ENCODE data around the gene E2F4. TPM values are rescaled to one million over a fixed set of nuclear protein-coding genes. Genes with fewer than 3 reads are reported as not detected.

The E2F4 gene
- total RNA-seq, 8 experiments from 2014 or later = 27.7 to 83.7 (median 48.5) TPM

Other genes starting within 250 kb of the E2F4 start
- gene CES3, start 230.9 kb upstream of the E2F4 start, total RNA-seq = 1 to 10 TPM in 2 of 8 experiments, under 1 TPM in 6; 0.09 to 1.9 (median 0.53) TPM
- 10 to 100 TPM in 3 of 8 experiments, 1 to 10 TPM in 4, under 1 TPM in 1; 0.96 to 27.4 (median 7.1) TPM for gene CES4A, start 203.6 kb upstream of the E2F4 start, total RNA-seq
- gene CBFB, start 163.0 kb upstream of the E2F4 start, total RNA-seq = 10 to 100 TPM; 20.1 to 77.7 (median 33.0) TPM
- 10 to 100 TPM; 10.4 to 18.8 (median 14.9) TPM for gene PHAF1, start 82.2 kb upstream of the E2F4 start, total RNA-seq
- gene B3GNT9, start 41.2 kb upstream of the E2F4 start, total RNA-seq = 10 to 100 TPM in 2 of 8 experiments, 1 to 10 TPM in 4, under 1 TPM in 2; 0.54 to 20.9 (median 4.3) TPM
- gene TRADD, start 32.2 kb upstream of the E2F4 start, total RNA-seq = 10 to 100 TPM in 3 of 8 experiments, 1 to 10 TPM in 4, under 1 TPM in 1; 0.42 to 18.0 (median 6.6) TPM
- 10 to 100 TPM in 3 of 8 experiments, 1 to 10 TPM in 5; 1.0 to 44.5 (median 9.0) TPM for gene FBXL8, start 32.2 kb upstream of the E2F4 start, total RNA-seq
- gene HSF4, start 27.4 kb upstream of the E2F4 start, total RNA-seq = 10 to 100 TPM in 7 of 8 experiments, 1 to 10 TPM in 1; 4.6 to 33.1 (median 18.4) TPM
- 10 to 100 TPM in 7 of 8 experiments, 1 to 10 TPM in 1; 7.3 to 28.0 (median 15.3) TPM for gene NOL3, start 21.6 kb upstream of the E2F4 start, total RNA-seq
- gene MATCAP1, start 8.2 kb upstream of the E2F4 start, total RNA-seq = 10 to 100 TPM; 13.9 to 93.4 (median 55.0) TPM
- gene EXOC3L1, start 2.0 kb upstream of the E2F4 start, total RNA-seq = 1 to 10 TPM in 4 of 8 experiments, under 1 TPM in 4; 0.29 to 3.6 (median 0.98) TPM
- 1 to 10 TPM in 5 of 8 experiments, under 1 TPM in 3; 0.43 to 2.8 (median 1.2) TPM for gene ELMO3, start 7.0 kb downstream of the E2F4 start, total RNA-seq
- 10 to 100 TPM; 39.4 to 83.1 (median 58.0) TPM for gene TMEM208, start 35.0 kb downstream of the E2F4 start, total RNA-seq
- 10 to 100 TPM in 7 of 8 experiments, 1 to 10 TPM in 1; 5.5 to 26.8 (median 12.1) TPM for gene FHOD1, start 55.3 kb downstream of the E2F4 start, total RNA-seq
- 1 to 10 TPM in 7 of 8 experiments, under 1 TPM in 1; 0.92 to 2.4 (median 1.4) TPM for gene SLC9A5, start 56.8 kb downstream of the E2F4 start, total RNA-seq
- gene PLEKHG4, start 87.4 kb downstream of the E2F4 start, total RNA-seq = 10 to 100 TPM in 2 of 8 experiments, 1 to 10 TPM in 6; 1.4 to 39.0 (median 5.6) TPM
- gene KCTD19, start 134.6 kb downstream of the E2F4 start, total RNA-seq = 1 to 10 TPM in 3 of 8 experiments, under 1 TPM in 5; 0.15 to 1.8 (median 0.90) TPM
- gene LRRC36, start 134.7 kb downstream of the E2F4 start, total RNA-seq = 1 to 10 TPM in 2 of 8 experiments, under 1 TPM in 2, not detected in 4; 0.43 to 1.5 (median 1.0) TPM
- gene TPPP3, start 201.3 kb downstream of the E2F4 start, total RNA-seq = 100 to 1,000 TPM in 1 of 8 experiments, 10 to 100 TPM in 4, 1 to 10 TPM in 2, under 1 TPM in 1; 0.85 to 247 (median 33.2) TPM
- gene ZDHHC1, start 224.3 kb downstream of the E2F4 start, total RNA-seq = 10 to 100 TPM in 1 of 8 experiments, 1 to 10 TPM in 7; 3.4 to 14.6 (median 4.6) TPM
- gene HSD11B2, start 239.0 kb downstream of the E2F4 start, total RNA-seq = 10 to 100 TPM in 4 of 8 experiments, 1 to 10 TPM in 3, under 1 TPM in 1; 0.64 to 17.4 (median 6.8) TPM

All from motor neuron (in vitro differentiated cells).